Measurements from ENCODE around the gene RAB28.

DNA sequence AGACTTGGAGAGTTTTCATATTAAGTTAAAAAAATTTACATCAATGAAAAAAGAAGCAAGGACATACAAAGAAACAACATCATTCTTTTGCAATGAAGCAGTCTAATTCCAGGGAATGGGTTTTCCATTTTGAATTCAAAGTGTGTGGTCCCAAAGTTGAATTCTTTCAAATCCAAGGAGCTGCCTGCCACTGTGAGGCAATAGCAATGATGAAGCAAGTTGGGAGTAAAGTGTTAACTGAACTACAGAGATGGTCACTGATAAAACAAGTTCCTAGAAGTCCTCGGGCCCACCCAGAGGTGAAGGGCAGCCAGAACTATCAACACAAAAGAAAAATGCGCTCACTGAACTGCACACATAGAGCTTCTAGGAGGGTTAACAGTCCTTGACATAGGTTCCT is 115.9 kb downstream of the RAB28 start:
- TF ChIP-seq CTCF (IDR thresholded peaks at IDR 0.05; ENCODE audit: insufficient read depth, low read depth, low read length) (no peak), EZH2 (IDR thresholded peaks at IDR 0.05; ENCODE audit: insufficient read depth, low read length) (no peak)
